ENCODE measurements around the gene PLCL2.

DNA sequence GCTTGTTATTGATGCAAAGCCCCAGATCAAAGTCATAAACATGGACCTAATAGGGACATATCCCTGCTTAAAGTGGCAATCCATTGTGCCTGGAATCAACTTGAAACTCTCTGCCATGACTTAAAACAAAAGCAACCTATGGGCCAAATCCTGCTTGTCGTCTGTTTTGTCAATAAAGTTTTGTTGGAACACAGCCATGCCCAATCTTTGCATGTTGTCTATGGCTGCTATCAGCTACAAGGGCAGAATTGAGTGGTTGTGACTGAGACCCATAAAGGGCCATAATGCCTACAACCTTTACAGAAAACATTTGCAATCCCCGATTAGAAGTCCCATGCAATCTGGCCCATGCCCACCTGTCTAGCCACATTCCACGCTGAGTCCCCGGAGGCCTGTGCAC lies 235.4 kb downstream of the PLCL2 start:
- TF ChIP-seq, protein P1, sequence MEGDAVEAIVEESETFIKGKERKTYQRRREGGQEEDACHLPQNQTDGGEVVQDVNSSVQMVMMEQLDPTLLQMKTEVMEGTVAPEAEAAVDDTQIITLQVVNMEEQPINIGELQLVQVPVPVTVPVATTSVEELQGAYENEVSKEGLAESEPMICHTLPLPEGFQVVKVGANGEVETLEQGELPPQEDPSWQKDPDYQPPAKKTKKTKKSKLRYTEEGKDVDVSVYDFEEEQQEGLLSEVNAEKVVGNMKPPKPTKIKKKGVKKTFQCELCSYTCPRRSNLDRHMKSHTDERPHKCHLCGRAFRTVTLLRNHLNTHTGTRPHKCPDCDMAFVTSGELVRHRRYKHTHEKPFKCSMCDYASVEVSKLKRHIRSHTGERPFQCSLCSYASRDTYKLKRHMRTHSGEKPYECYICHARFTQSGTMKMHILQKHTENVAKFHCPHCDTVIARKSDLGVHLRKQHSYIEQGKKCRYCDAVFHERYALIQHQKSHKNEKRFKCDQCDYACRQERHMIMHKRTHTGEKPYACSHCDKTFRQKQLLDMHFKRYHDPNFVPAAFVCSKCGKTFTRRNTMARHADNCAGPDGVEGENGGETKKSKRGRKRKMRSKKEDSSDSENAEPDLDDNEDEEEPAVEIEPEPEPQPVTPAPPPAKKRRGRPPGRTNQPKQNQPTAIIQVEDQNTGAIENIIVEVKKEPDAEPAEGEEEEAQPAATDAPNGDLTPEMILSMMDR (IDR thresholded peaks at IDR 0.05; ENCODE audit: extremely low read depth in 1 of 2, insufficient read depth in 1 of 2, low read depth in 1 of 2, low read length in 2 of 2): no peak
- TF ChIP-seq POLR2AphosphoS5 (IDR thresholded peaks at IDR 0.05; ENCODE audit: insufficient read depth, low read depth, low read length): no peak
- no peak for TF ChIP-seq POLR2A (IDR thresholded peaks at IDR 0.05; ENCODE audit: low read depth, low read length)
- no peak for TF ChIP-seq EZH2 (IDR thresholded peaks at IDR 0.05; ENCODE audit: borderline replicate concordance, low read depth, low read length, severe bottlenecking)
- no peak for TF ChIP-seq MYC (IDR thresholded peaks at IDR 0.05; ENCODE audit: low read depth, low read length)
- TF ChIP-seq GATA2 (IDR thresholded peaks at IDR 0.05; ENCODE audit: insufficient read depth, insufficient read length, low read depth, low read length): no peak
- no peak for TF ChIP-seq FOS (IDR thresholded peaks at IDR 0.05; ENCODE audit: borderline replicate concordance, insufficient read depth, low read length)
- TF ChIP-seq JUN (IDR thresholded peaks at IDR 0.05; ENCODE audit: borderline replicate concordance, insufficient read depth, insufficient read length, low read depth): no peak
- TF ChIP-seq, protein P2, sequence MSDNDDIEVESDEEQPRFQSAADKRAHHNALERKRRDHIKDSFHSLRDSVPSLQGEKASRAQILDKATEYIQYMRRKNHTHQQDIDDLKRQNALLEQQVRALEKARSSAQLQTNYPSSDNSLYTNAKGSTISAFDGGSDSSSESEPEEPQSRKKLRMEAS (IDR thresholded peaks at IDR 0.05; ENCODE audit: insufficient read depth, insufficient read length): no peak
